Activated CD4-positive, CD25-positive, alpha-beta regulatory T cell treated with anti-CD3 and anti-CD28 coated beads, Interleukin-2, amount 50 U/mL, for 72 hours (primary cell): Measurements from ENCODE around the gene LARP4B.

Experiments
- DNase-seq: peaks from one replicate; pipeline ENCODE4 v3.0.0; 2021

The LARP4B gene

GRCh38 chr10:931326-932318 lies at the start of gene LARP4B:
Gene LARP4B (minus strand): TSS chr10:931705. CDS start chr10:885721, 45,984 bp downstream.
- DNase-seq = peak; percentile 98

- DNase-seq = no peak
Measured at GRCh38 chr10:980468-981093, 49.1 kb upstream of the LARP4B start.

- DNase-seq = no peak
Measured at GRCh38 chr10:978826-979421, 47.4 kb upstream of the LARP4B start.

- no peak for DNase-seq
Measured at GRCh38 chr10:976316-976715, 44.8 kb upstream of the LARP4B start.

GRCh38 chr10:974785-975074 lies 43.2 kb upstream of the LARP4B start:
- no peak for DNase-seq

- no peak for DNase-seq
Measured at GRCh38 chr10:974038-974784, 42.7 kb upstream of the LARP4B start.

- DNase-seq = no peak
Measured at GRCh38 chr10:972763-973162, 41.3 kb upstream of the LARP4B start.

- DNase-seq = no peak
Measured at GRCh38 chr10:971613-972012, 40.1 kb upstream of the LARP4B start.

- DNase-seq = no peak
Measured at GRCh38 chr10:971150-971542, 39.6 kb upstream of the LARP4B start.

- DNase-seq = no peak
Measured at GRCh38 chr10:970311-971149, 39.0 kb upstream of the LARP4B start.

- DNase-seq = no peak
Measured at GRCh38 chr10:969473-970150, 38.1 kb upstream of the LARP4B start.

- DNase-seq = no peak
Measured at GRCh38 chr10:968546-969199, 37.2 kb upstream of the LARP4B start.

- no peak for DNase-seq
Measured at GRCh38 chr10:966466-967235, 35.1 kb upstream of the LARP4B start.

- DNase-seq = no peak
Measured at GRCh38 chr10:964988-965417, 33.5 kb upstream of the LARP4B start.

- DNase-seq = no peak
Measured at GRCh38 chr10:964321-964987, 32.9 kb upstream of the LARP4B start.

GRCh38 chr10:963655-964054 lies 32.1 kb upstream of the LARP4B start:
- DNase-seq = no peak

GRCh38 chr10:963186-963585 lies 31.7 kb upstream of the LARP4B start:
- DNase-seq = no peak

GRCh38 chr10:962342-962741 lies 30.8 kb upstream of the LARP4B start:
- DNase-seq = no peak

GRCh38 chr10:958856-959255 lies 27.4 kb upstream of the LARP4B start:
- DNase-seq = no peak

GRCh38 chr10:958106-958505 lies 26.6 kb upstream of the LARP4B start:
- no peak for DNase-seq
